HG03135 (cell line): Measurements from ENCODE around the gene RAD18.

Experiments used
- ATAC-seq: cut with Tn5 transposase; IDR thresholded peaks from one replicate; pipeline ENCODE4 v1.9.1; 2021; ENCODE audit warnings: mild to moderate bottlenecking, moderate library complexity; ENCODE audit not compliant: unreplicated experiment

RAD18 gene, protein sequence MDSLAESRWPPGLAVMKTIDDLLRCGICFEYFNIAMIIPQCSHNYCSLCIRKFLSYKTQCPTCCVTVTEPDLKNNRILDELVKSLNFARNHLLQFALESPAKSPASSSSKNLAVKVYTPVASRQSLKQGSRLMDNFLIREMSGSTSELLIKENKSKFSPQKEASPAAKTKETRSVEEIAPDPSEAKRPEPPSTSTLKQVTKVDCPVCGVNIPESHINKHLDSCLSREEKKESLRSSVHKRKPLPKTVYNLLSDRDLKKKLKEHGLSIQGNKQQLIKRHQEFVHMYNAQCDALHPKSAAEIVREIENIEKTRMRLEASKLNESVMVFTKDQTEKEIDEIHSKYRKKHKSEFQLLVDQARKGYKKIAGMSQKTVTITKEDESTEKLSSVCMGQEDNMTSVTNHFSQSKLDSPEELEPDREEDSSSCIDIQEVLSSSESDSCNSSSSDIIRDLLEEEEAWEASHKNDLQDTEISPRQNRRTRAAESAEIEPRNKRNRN

DNA sequence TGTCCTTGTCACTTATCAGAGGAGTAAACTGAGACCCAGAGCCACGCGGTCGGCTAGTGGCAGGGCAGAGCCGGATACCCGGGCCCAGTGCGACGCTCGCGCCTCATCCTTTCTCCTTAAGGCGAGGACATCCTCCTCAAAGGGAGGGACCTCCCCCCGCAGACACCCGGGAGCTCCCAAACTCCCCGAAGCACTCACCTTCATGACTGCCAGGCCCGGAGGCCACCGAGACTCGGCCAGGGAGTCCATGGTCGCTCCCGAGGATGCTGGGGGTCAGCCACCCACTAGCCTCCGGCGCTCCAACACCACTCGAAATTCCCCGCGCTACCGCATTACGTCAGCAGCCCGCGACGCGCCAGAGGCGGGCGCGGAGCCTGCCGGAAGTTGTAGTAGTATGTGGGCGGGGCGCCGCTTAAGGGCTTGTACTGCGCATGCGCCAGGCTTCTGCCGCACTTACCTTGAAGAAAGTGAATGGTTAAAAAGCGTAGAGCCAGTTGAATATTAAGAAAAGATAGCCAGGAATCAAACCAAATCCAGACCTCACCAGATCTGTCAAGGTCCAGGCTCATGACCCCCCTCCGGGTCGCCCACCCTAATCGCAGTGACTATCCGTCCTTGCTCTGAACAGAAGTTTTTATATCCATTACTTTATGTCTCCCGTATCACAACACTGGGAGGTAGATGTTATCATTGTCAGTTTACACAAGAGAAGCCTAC, at the start of gene RAD18:
Gene RAD18, minus strand, starts transcription at position 336 of the 717 bp plus-strand sequence. Its CDS starts 87 bp downstream, at position 249.
- ATAC-seq, result peak; percentile 87

DNA sequence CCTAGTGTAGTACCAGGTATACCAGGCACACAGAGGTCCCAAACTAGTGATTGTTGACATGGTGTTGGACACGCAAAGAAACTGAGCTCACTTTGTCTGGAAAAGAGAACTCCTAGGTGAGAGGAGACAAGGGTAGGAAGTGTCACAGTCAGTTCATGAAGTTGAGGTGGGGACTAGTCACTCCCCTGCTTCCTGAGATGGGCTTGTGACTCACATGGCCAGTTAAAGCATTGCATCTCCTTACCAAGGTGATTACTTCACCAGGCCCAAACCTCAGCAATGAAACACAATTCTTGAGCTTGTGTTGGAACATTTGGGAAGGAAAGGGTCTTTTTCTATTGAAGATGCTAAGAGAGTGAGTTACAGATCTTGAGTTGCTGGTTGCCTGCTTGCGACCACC, 49.2 kb upstream of the RAD18 start:
- ATAC-seq, result no peak

DNA sequence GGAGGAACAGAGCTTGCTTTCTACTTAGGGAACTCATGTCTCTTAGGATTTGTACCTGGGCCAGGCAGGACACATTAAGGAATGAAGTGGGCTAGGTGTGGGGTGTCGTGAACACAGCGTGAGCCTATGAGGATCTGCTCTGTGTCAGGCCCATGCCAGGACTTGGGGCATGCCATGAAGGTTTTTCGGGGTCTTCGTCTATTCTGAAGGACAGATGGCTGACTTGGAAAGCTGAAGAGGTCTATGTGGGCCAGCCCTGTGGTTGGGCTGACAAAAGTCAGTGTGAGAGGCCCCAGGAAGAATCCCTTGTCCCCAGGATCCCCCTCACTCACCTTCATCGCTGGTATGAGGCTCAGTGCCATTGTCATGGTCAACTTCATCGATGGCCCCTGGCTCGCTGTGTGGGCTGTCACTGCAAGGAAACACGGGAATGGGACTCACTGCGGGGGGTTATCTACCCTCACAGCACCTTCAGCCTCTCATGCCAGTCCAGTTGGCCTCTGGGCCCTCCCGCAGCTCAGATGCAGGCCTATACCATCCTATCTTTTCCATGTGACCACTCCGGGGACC, 46.8 kb upstream of the RAD18 start:
- no peak for ATAC-seq

DNA sequence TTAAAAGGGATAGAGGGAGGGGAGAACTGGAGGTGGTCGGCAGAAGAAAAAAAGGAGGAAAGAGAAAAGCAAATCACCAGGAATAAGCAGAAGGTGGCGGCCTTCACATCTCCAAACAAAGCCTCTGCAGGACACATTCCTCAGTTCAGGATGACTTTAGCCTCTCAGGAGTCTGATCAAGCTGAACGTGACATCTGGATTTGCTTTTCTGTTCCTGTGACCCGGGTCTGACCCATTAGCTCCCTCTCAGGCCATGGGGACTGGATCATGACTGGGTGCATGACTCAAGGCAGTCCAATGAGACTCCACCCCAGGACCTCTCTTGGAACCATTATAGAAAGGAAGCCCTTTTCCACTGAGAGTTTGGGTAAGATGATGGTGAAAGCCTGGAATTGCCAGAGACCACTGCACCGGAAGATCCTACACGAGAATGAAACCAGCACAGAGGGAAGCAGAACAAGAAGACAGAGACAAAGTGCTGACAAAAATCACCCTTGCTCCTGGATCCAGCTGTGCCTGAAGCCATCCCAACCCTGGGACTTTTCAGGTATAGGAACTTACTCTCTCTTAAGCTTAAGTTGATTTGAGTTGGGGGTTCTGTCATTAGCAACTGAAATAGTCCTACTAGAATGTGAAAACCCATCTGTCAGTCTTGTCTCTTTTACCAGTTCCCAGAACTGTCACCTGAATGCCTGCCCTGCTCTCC, 45.4 kb upstream of the RAD18 start:
- ATAC-seq, result no peak

DNA sequence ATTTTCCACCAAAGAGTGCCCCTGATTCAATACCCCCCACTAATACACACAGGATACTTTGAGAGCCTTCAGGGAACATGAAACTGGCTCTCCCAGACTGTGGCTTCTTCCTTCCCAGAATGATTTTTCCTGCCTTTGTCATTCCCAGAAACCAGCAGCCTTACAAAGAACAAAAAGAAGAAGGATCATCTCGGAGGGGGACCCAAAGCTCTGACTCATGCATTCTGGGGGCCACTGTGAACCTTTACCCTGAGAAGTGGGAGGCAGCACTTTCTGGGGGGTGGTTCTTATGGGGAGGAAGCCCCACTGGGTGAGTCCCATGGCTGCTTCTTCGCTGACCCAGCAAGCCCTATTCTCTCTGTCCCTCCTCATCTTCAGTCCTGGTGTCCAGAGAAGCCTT, 44.7 kb upstream of the RAD18 start:
- no peak for ATAC-seq

DNA sequence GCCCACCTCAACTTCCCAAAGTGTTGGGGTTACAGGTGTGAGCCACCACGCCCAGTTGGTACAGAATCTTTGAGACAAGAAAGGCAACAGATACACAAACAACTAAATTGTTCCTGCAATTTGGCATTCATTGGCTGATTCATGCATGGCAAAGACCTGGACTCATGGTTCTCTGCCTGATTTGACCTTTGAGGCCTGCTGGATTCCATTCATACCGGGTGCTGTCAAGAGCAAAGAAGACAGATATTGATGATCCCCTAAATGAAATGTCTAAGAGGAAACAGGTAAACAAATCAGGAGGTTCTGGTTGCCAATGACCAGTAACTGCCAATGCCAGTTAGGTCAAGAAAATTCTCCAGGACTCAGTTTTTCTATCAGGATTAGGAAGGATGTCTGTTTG, 43.9 kb upstream of the RAD18 start:
- ATAC-seq, result no peak

DNA sequence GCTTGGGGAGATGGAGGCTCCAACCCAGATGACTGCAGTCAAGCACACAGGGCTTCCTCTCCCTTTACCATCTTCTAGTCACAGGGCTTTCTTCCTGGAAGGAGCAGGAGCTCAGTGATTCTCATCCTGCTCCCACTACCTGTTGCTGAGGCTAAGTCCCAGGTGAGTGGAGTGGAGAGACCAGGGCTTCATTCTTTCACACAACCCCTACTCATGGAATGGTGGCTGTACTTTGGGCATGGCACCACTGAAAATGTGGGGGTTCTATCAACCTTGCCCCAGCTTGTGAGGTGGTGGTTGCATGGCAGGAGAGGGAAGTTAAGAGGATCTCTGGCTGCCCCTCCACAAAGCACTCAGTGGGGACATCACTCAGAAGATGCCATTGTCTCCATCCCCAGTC, 36.8 kb upstream of the RAD18 start:
- no peak for ATAC-seq

DNA sequence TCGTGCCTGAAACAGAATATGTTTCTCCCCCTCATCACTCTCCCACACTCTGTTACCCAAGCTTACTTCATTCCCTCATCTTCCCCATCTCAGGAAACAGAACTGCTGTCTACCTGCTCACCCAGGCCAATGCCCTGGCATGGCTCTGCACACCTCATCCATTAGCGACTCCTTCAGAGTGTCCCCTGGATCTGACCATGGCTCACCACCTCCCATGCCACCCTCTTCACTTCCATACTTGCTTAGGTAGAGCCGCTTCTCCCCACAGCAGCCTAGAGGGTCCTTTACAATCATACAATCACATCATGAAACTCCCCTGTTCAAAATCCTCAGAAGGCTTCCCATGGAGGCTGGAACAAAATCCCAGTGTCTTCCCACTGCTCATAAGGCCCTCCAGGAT, 33.9 kb upstream of the RAD18 start:
- no peak for ATAC-seq

DNA sequence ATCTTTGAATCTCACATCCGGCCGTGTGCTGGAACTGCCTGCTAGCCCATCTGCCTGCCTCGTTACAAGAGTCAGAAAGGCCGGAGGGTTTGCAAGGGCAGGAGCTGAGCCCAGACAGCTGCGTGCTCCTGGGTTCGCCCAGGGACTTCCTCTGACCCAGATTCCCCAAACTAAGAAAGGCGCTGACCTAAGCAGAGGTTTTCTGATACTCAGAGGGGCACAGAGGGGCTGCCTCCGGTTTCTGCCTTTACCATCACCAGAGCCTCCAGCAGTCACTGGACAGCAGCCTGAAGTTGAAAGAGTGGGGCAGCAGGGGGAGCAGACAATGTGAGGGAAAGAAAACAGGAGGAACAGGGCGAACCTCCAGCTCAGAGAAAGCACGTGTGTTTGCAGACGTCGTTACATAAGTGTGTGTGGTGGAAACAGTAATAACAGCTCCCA, 33.4 kb upstream of the RAD18 start:
- ATAC-seq, result no peak

DNA sequence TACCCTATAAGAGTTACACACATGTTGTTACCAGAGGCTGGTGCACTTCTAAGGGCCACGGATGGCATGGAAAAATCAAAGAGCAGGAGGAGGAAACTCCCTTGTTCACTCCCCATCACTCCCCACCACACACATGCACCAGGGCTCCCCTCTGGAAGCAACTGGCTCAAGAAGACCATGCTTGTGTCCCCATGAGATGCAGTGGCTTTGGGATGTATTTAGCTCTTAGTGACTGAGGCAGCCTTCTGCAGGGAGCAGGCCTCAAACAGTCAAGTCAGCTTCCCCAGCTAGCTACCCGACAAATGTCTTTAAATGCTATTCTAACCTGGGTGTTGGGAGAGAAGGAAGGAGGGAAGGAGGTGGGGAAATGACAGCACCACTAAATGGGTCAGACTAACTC, 32.9 kb upstream of the RAD18 start:
- no peak for ATAC-seq

DNA sequence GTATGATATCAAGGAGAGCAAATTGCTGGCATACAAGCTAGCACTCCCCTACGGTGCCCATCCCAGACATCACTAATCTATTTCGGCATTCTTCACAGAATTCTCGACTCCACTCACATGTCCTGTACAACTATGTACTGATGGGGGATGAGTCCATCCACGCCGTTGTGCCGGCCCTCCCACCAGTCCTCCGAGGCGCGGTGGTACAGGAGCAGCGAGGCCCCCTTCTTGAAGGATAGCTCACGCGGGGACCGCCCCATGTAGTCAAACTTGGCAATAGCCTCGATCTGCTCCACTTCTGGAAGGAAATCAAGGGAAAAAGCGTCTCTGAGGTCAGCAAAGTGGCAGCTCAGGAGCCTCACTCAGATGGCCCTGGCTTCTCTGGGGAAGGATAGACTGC, 31.0 kb upstream of the RAD18 start:
- ATAC-seq, result no peak

DNA sequence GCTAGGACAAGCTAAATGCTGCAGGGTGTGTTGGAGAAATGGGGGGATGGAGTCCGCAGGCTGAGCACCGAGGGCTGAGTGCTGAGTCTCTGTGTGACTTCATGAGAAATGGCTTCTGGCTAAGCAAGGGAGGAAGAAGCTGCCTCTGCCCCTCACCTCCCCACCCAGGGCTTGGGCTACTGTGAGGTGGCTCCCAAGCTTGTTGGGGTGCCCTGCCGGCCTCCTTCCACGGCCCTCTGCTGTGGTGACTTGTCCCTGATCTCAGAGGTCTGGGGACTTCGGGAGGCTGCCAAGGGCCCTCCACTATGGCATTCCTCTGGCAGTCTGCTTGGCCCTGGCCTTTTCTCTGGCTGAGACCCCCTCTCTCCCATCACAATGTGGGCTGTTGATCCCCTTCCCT, 30.1 kb upstream of the RAD18 start:
- ATAC-seq, result no peak

DNA sequence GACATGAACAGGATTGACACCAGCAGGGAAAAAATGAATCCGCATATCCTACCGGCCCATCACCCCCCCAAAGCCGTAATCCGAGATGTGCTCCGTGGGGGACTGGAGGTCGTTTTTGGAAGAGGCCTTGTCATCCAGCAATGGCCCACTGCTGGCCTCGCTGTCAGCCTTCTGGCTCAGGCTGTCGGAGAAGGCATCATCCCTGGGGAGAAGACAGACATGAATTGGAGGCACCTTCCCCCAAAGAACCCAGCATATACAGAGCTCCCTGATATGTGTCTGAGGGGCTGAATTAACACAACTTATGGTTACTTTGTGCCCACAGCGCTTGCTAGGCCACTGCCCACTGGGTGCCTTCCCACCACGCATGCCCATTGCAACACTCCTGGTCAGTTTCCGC, 29.6 kb upstream of the RAD18 start:
- ATAC-seq, result no peak

DNA sequence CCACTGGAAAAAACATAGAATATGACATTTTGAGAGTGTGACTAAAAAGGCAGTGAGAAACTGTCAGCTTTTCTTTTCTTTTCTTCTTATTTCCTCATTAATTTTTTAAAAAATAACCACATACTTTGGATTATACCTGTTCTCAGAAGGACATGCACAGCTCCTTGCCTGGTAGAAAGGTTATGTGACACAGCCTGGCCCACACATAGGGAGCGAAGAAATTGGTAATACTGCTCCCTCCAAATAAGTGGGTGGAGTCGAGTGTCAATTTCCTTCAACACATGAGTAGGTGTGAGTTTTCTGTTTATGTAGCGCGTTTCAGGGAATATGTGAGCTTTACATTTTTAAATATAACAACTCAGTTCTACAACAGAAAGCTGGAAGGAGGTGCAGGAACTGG, 28.9 kb upstream of the RAD18 start:
- no peak for ATAC-seq

DNA sequence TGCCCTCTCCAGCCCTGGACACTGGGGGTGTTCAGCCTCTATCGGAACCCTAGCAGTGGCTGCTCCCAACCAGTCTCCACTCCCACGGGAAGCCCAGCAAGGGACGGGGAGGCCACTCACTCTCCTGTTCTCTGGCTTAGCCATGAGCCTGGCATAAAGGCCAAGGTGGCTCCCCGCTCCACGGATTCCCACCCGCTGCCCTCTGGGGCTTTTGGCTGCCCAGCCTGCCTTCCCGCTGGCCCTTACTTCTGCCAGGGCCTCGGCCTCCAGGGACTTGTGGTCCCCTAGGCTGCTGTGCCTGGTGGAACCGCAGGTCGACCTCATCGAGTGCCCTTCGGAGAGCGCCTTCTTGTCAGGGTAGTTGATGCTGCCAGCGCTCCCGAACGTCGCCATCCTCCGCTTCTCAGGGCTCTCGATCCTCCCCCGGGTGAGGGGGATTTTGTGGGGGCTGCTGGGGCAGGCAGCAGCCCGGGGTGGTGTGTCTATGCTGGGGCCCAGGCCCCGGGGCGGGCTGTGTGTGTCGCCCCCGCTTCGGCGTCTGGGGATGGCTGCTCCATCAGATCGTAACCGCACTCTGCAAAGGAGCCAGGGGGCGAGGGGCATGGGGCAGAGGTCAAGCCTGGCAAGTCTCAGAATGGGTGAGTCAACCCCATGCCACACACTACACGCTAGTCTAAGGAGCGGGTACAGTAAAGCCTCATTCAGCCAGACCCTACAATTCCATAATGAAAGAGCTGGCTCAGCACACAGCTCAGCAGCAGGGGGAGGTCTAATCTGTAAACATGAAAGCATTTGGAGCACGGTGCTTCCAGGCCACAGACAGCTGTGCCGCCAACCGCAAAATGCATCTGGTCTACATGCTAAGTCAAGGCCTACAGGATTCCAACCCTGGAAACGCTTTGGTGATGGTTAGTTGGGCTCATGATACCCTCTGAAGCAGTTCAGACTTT, 27.3 kb upstream of the RAD18 start:
- no peak for ATAC-seq

DNA sequence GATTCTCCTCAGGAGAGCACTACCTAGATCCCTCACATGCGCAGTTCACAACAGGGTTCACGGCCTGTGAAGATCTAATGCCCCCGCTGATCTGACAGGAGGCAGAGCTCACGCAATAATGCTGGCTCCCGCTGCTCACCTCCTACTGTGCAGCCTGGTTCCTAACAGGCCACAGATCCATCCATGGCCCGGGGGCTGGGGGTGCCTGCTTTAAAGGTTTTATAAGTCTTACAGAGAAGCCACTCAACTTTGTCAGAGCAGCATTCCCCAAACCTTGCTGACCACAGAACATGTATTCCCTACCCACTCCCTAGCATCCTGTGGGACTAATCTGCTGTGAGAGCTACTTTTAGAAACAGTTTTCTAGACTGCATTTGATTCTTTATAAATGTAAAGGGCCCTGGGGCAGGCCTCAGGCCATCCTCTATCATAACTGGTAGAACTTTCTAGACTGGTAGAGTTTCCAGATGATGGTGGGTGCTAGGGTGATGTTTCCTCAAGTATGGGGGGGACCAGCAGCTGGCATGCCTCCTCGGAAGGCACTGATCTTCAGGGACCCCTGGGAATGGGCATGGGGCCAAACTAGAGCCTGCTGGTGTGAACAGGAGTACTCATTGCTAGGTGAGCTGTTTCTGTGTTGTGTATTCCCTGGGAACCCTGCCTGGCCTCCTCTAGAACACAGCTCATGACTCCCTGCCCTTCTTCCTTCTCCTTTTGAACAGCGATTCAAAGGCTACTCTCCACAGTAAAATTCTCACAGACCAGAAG, 25.7 kb upstream of the RAD18 start:
- ATAC-seq, result no peak

DNA sequence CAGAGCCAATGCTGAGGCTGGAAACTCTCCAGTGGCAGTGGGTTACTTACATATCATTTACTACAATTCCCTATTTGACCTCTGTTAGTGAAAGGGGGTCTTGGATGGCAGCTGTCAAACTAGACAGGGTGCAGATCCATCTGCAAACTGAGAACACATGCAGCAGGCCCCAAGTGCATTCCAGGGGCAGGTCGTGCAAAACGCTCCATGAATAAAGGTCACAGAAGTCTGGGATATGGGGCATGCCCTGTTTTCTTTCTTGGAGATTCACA, 25.0 kb upstream of the RAD18 start:
- ATAC-seq, result no peak

DNA sequence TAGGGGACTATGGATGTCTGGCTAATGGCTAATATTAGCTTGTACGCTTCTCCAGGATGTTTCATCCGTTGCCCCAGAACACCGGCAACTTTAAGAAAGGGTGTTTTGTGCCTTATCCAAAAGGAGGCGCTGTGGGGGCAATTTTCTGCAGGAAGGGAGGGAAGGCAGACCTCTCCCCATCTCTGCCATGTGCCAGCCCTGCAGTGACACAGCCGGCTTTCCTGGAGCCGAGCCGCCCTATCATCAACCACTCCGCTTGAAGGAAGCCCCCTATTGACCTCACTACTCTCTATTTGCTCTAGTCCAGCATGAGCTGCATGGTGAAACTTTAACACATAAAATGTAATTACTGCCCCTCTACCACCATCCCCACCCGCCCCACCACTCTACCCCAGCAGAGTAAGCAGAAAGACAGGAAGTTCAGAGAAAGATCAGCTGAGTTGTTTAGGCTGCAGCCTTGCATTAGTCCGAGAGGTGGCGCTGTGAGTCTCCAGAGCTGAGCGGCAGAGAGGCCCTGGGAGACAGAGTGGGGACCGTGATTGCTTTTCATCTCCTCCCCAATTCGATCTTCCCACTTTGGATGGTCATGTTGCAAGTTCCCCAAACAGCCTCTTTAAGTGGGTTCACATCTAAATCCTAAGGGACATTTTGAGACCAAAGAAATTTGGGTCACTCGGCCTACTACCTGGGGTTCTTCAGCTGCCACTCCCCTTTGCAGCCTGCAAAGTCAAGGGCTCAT, 24.5 kb upstream of the RAD18 start:
- ATAC-seq, result peak; percentile 81

DNA sequence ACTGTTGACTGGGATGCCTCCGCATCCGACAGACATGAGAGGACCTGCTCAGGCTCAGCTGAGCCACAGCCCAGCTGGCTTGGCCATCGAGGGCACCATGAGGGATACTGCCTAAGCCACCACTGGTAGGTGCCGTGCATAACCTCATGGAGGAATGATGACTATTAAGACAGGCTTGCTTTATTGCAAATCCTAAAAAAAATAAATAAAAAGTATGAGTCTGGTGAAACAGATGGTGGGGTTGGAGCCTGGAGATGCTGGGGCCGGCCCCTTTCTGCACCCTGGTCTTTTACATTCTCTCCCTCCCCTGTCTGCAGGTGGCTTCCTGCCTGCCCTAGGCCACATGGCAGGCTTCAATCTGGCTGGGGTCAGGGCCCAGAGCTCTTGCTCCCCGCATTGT, 24.0 kb upstream of the RAD18 start:
- no peak for ATAC-seq
